Trophoblast cell (in vitro differentiated cells and primary cell): Measurements from ENCODE around the gene KRT76.
"Not testable (repeated sequence)": the region's sequence is repeated elsewhere in the genome, so short reads cannot be mapped to it uniquely, and the experiment has no call there.

Source experiments
- DNase-seq, 2 donors: peaks; one replicate each; pipeline ENCODE4 v3.0.0-alpha.2; 2016
- H2AFZ ChIP-seq: 2 replicates; pipeline ENCODE4 v1.6.1; 2013; ENCODE audit warnings: low read length, moderate library complexity, mild to moderate bottlenecking; ENCODE audit not compliant: insufficient read depth, poor library complexity
- H2AK5ac ChIP-seq: 2 replicates; pipeline ENCODE4 v1.6.1; 2013; ENCODE audit warnings: mild to moderate bottlenecking, low read length
- H2BK120ac ChIP-seq: 2 replicates; pipeline ENCODE4 v1.6.1; 2013; ENCODE audit warnings: low read length, mild to moderate bottlenecking, moderate library complexity; ENCODE audit not compliant: insufficient read depth, poor library complexity
- H2BK12ac ChIP-seq: 2 replicates; pipeline ENCODE4 v1.6.1; 2013; ENCODE audit warnings: mild to moderate bottlenecking, low read length, moderate library complexity
- H2BK5ac ChIP-seq: 2 replicates; pipeline ENCODE4 v1.6.1; 2013; ENCODE audit warnings: low read length, low read depth, moderate library complexity, mild to moderate bottlenecking; ENCODE audit not compliant: poor library complexity
- H3K14ac ChIP-seq: 2 replicates; pipeline ENCODE4 v1.6.1; 2013; ENCODE audit warnings: mild to moderate bottlenecking, low read length
- H3K18ac ChIP-seq: 2 replicates; pipeline ENCODE4 v1.6.1; 2013; ENCODE audit warnings: mild to moderate bottlenecking, low read length
- H3K23ac ChIP-seq: 2 replicates; pipeline ENCODE4 v1.6.1; 2013; ENCODE audit warnings: low read length
- H3K27ac ChIP-seq: 2 replicates; pipeline ENCODE4 v1.5.1; 2013; ENCODE audit warnings: low read depth, mild to moderate bottlenecking, inconsistent platforms, low read length, moderate library complexity
- H3K27me3 ChIP-seq: 2 replicates; pipeline ENCODE4 v1.6.1; 2013; ENCODE audit warnings: inconsistent platforms, mild to moderate bottlenecking, low read length, moderate library complexity; ENCODE audit not compliant: insufficient read depth
- H3K36me3 ChIP-seq, 2 experiments: 1 replicate in 1 of 2; 2 replicates in 1 of 2; pipeline ENCODE4 v1.6.1; 2013; ENCODE audit warnings: low read length in 2 of 2, mild to moderate bottlenecking in 2 of 2, moderate library complexity in 1 of 2; ENCODE audit not compliant: insufficient read depth in 2 of 2, control insufficient read depth in 1 of 2
- H3K4ac ChIP-seq: 2 replicates; pipeline ENCODE4 v1.6.1; 2013; ENCODE audit warnings: low read depth, mild to moderate bottlenecking, low read length, moderate library complexity
- H3K4me1 ChIP-seq, 2 experiments: 1 replicate in 1 of 2; 2 replicates in 1 of 2; pipeline ENCODE4 v1.6.1; 2013; ENCODE audit warnings: low read length in 2 of 2, mild to moderate bottlenecking in 2 of 2, moderate library complexity in 1 of 2; ENCODE audit not compliant: insufficient read depth in 2 of 2, control insufficient read depth in 1 of 2
- H3K4me2 ChIP-seq: 2 replicates; pipeline ENCODE4 v1.6.1; 2013; ENCODE audit warnings: inconsistent platforms, mild to moderate bottlenecking, low read length, moderate library complexity
- H3K4me3 ChIP-seq: 2 replicates; pipeline ENCODE4 v1.5.1; 2013; ENCODE audit warnings: mild to moderate bottlenecking, low read depth, low read length, inconsistent platforms
- H3K79me1 ChIP-seq: one replicate; pipeline ENCODE4 v1.6.1; 2013; ENCODE audit warnings: low read length
- H3K79me2 ChIP-seq: 2 replicates; pipeline ENCODE4 v1.6.1; 2013; ENCODE audit warnings: low read length, mild to moderate bottlenecking; ENCODE audit not compliant: control insufficient read depth, insufficient read depth, poor library complexity
- H3K9ac ChIP-seq: 2 replicates; pipeline ENCODE4 v1.6.1; 2013; ENCODE audit warnings: mild to moderate bottlenecking, low read length
- H3K9me3 ChIP-seq: 2 replicates; pipeline ENCODE4 v1.6.1; 2013; ENCODE audit warnings: low read depth, mild to moderate bottlenecking, control low read depth, inconsistent platforms, low read length; ENCODE audit not compliant: insufficient read depth
- H4K12ac ChIP-seq: 2 replicates; pipeline ENCODE4 v1.6.1; 2013; ENCODE audit warnings: low read depth, mild to moderate bottlenecking, low read length, moderate library complexity
- H4K8ac ChIP-seq: 2 replicates; pipeline ENCODE4 v1.6.1; 2013; ENCODE audit warnings: low read depth, mild to moderate bottlenecking, low read length, moderate library complexity
- H4K91ac ChIP-seq: one replicate; pipeline ENCODE4 v1.6.1; 2013; ENCODE audit warnings: low read depth, mild to moderate bottlenecking, low read length, moderate library complexity
- WGBS: extraction: QIAGEN DNeasy Blood & Tissue Kit; methylation state at CpG from one replicate; pipeline ENCODE4 v1.1.7; 2013; ENCODE audit warnings: missing lambda C conversion rate; ENCODE audit not compliant: insufficient read length, insufficient coverage; ENCODE audit errors: extremely low coverage; 5-methylcytosine and 5-hydroxymethylcytosine counted together

KRT76 gene

DNA sequence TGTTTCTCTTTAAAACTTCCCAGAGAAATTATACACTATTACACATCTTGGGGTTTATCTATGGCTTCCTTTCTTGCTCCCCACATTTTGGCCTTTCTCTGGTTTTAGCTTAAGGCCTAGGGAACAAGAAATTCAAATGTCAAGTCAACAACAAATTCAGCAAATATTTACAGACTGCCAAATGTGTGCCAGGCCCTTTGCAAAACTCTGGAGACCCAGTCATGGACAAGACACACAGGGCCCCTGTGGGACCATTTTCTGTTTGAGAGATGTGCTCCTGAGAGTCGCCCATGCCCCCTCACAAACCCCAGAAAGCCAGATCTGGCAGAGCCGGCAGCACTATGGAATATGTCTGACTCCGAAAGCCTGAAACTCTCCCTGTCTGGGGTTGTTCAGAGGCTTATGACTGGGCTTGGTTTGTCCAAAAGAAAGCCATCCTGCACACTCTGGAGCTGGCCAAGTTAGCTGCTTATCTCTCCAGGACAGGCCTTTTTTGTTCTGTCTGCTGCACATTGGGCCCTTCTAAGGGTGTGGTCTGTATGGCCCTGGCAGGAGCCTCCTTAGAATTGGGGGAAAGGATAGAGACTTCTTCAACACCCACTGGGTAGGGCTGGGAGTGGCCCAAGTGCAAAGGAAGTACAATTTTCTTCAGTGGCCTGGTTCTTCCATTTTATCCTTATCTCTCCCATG, 19.8 kb upstream of the KRT76 start:
- Histone ChIP-seq H3K27ac (no peak overlapping the region), H3K36me3 (no peaks in the 10 kb centered on the region), H3K18ac (no peak overlapping the region), H3K79me2 (no peaks in the 10 kb centered on the region), H2AK5ac (no peak overlapping the region), H3K14ac (no peak overlapping the region), H3K23ac (no peak overlapping the region), H3K9me3 (peaks cover 2% of the 10 kb centered on the region), H3K9ac (no peak overlapping the region), H3K27me3 (no peaks in the 10 kb centered on the region), H3K79me1 (no peaks in the 10 kb centered on the region), H2AFZ (no peak overlapping the region), H3K4me1 (no peaks in the 10 kb centered on the region), H2BK120ac (no peak overlapping the region), H4K12ac (no peak overlapping the region), H3K4me3 (no peak overlapping the region), H3K4me2 (no peak overlapping the region), H4K8ac (no peak overlapping the region), H3K4ac (no peak overlapping the region), H4K91ac (no peak overlapping the region), H2BK5ac (no peak overlapping the region), H2BK12ac (no peak overlapping the region)
- DNase-seq: no peak
- WGBS: no CpG with 5 or more reads among the region's 3 CpGs

DNA sequence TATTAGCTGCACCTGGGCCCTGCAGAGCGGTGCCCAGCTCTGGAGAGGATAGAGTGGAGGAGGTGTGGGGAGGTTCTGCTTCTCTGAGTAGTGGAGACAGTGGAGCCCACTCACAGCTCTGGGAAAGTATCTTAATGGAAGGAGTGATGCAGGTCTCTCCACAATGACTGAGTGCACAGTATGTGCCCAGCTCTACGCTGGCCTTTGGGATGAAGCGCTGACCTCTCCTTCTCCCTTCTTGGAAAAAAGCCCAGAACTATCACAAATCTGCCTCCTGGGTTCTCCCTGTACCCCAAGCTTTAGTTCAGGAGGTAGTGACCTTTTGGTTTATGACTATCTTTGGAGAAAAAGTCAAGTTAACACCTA, 19.3 kb upstream of the KRT76 start:
- Histone ChIP-seq H3K79me1 (no peaks in the 10 kb centered on the region), H3K18ac (no peak overlapping the region), H3K9me3 (peaks cover 2% of the 10 kb centered on the region), H3K27me3 (no peaks in the 10 kb centered on the region), H2BK12ac (no peak overlapping the region), H2AK5ac (no peak overlapping the region), H4K8ac (no peak overlapping the region), H3K36me3 (no peaks in the 10 kb centered on the region), H4K12ac (no peak overlapping the region), H3K4me1 (no peaks in the 10 kb centered on the region), H3K23ac (no peak overlapping the region), H3K4ac (no peak overlapping the region), H2BK5ac (no peak overlapping the region), H3K4me2 (no peak overlapping the region), H2BK120ac (no peak overlapping the region), H3K27ac (no peak overlapping the region), H3K79me2 (no peaks in the 10 kb centered on the region), H4K91ac (no peak overlapping the region), H2AFZ (no peak overlapping the region), H3K9ac (no peak overlapping the region), H3K4me3 (no peak overlapping the region), H3K14ac (no peak overlapping the region)
- no peak for DNase-seq
- WGBS: no CpG with 5 or more reads among the region's 3 CpGs

DNA sequence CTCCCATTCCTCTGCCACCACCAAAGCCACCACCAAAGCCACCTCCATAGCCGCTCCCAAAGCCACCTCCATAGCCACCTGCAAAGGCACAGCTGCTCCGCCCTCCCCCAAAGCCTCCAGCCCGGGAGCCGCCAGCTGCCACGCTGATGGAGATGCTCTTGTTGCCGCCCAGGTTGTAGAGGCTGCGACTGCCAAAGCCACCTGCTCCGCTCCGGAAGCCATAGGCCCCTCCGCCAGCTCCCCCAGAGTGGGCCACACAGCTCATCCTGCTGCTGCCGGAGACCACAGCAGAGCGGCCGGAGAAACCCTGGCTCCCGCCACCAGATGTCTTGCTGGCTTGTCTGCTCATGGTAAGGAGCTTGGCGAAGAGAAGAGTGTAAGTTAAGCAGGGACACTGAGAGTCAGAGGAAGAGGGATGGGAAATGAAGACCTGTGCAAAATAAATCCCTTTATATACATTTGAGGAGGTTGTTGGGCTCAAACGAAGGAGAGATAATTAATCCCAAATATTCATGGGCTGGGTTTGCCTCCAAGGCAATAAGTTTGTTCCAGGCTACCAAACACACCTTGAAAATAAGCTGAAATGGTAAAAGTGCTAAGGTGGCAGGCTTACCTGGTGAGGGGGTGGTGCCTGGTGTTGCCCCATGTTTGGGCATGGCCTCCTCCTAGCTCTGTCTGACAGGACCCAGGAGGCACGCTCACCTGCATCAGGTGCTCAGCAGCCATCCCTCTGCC, 18.7 kb upstream of the KRT76 start, which contains the start of gene KRT3:
Gene KRT3 (minus strand): TSS at position 424 of the 735 bp plus-strand sequence. CDS start 75 bp downstream, at position 349.
- Histone ChIP-seq H3K9me3 (peaks cover 2% of the 10 kb centered on the region), H2BK5ac (no peak within 1 kb of the TSS), H4K12ac (no peak within 1 kb of the TSS), H3K14ac (no peak within 1 kb of the TSS), H3K27ac (no peak within 1 kb of the TSS), H3K79me1 (no peaks in the 10 kb centered on the region), H3K4me2 (no peak within 1 kb of the TSS), H4K91ac (no peak within 1 kb of the TSS), H3K36me3 (no peaks in the 10 kb centered on the region), H2BK12ac (no peak within 1 kb of the TSS), H2AK5ac (no peak within 1 kb of the TSS), H3K27me3 (no peaks in the 10 kb centered on the region), H3K4ac (no peak within 1 kb of the TSS), H3K23ac (no peak within 1 kb of the TSS), H3K79me2 (no peaks in the 10 kb centered on the region), H3K4me1 (no peaks in the 10 kb centered on the region), H2AFZ (no peak within 1 kb of the TSS), H3K18ac (no peak within 1 kb of the TSS), H3K9ac (no peak within 1 kb of the TSS), H2BK120ac (no peak within 1 kb of the TSS), H4K8ac (no peak within 1 kb of the TSS), H3K4me3 (no peak within 1 kb of the TSS)
- no CpG with 5 or more reads among the region's 17 CpGs for WGBS
- no peak for DNase-seq

DNA sequence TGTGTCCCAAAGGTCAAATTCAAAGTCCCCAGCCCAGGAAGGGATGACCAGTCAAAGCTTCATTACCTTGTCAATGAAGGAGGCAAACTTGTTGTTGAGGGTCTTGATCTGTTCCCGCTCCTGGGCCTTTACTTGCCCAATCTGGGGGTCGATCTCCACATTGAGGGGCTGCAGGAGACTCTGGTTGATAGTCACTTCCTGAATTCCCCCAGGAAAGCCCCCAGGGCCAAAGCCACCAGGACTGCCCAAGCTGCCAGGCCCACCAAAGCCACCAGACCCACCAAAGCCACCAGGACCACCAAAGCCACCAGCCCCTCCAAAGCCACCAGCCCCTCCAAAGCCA, 18.2 kb upstream of the KRT76 start:
- H4K8ac ChIP-seq, H3K4ac ChIP-seq, H3K4me1 ChIP-seq, H3K14ac ChIP-seq, H3K79me2 ChIP-seq, H3K36me3 ChIP-seq, H3K23ac ChIP-seq, H2BK5ac ChIP-seq, H4K12ac ChIP-seq, H3K9ac ChIP-seq, H2BK120ac ChIP-seq, H3K4me3 ChIP-seq, H3K27ac ChIP-seq, H3K9me3 ChIP-seq, H4K91ac ChIP-seq, H2BK12ac ChIP-seq, H3K79me1 ChIP-seq, H3K18ac ChIP-seq, DNase-seq, H3K27me3 ChIP-seq, H2AK5ac ChIP-seq, H2AFZ ChIP-seq, H3K4me2 ChIP-seq: not testable (repeated sequence)
- WGBS: no CpG with 5 or more reads among the region's 2 CpGs
